Astrocyte (in vitro differentiated cells and primary cell): ENCODE data around the gene KIF21B. TPM values are rescaled to one million over a fixed set of nuclear protein-coding genes. Genes with fewer than 3 reads are reported as not detected.

Experiments used
- DNase-seq: peaks from one replicate; pipeline ENCODE4 v3.0.0-alpha.2; 2010; ENCODE audit warnings: low read depth
- FAIRE-seq: peaks from 2 replicates; lab custom pipeline; 2011; peaks lifted over from hg19 to GRCh38; lab: Jason Lieb, UNC
- H2AFZ ChIP-seq: 2 replicates; pipeline ENCODE4 v1.6.0; 2012; ENCODE audit warnings: low read depth, low read length, inconsistent platforms
- H3K27ac ChIP-seq: 2 replicates; pipeline ENCODE4 v1.5.1; 2011; ENCODE audit warnings: low read depth, low read length, inconsistent platforms
- H3K27me3 ChIP-seq: 2 replicates; pipeline ENCODE4 v1.6.0; 2011; ENCODE audit warnings: low read length, inconsistent platforms; ENCODE audit not compliant: insufficient read depth
- H3K36me3 ChIP-seq: 2 replicates; pipeline ENCODE4 v1.5.1; 2011; ENCODE audit warnings: low read length, inconsistent platforms; ENCODE audit not compliant: insufficient read depth
- H3K4me1 ChIP-seq: 2 replicates; pipeline ENCODE4 v1.5.1; 2011; ENCODE audit warnings: low read length, inconsistent platforms; ENCODE audit not compliant: insufficient read depth
- H3K4me2 ChIP-seq: 2 replicates; pipeline ENCODE4 v1.6.0; 2012; ENCODE audit warnings: low read length, inconsistent platforms
- H3K4me3 ChIP-seq: 2 replicates; pipeline ENCODE4 v1.5.1; 2011; ENCODE audit warnings: low read depth, mild to moderate bottlenecking, low read length, inconsistent platforms; ENCODE audit not compliant: insufficient read depth
- H3K79me2 ChIP-seq: 2 replicates; pipeline ENCODE4 v1.6.0; 2012; ENCODE audit warnings: mild to moderate bottlenecking, low read length, inconsistent platforms; ENCODE audit not compliant: insufficient read depth
- H3K9ac ChIP-seq: 2 replicates; pipeline ENCODE4 v1.6.0; 2012; ENCODE audit warnings: mild to moderate bottlenecking, low read length, inconsistent platforms
- H3K9me3 ChIP-seq: 2 replicates; pipeline ENCODE4 v1.5.1; 2012; ENCODE audit warnings: low read depth, mild to moderate bottlenecking, low read length, inconsistent platforms; ENCODE audit not compliant: insufficient read depth
- H4K20me1 ChIP-seq: 2 replicates; pipeline ENCODE4 v1.6.0; 2012; ENCODE audit warnings: low read length, inconsistent platforms; ENCODE audit not compliant: insufficient read depth
- H3K27ac Mint-ChIP-seq: one replicate; pipeline ENCODE4 v1.8.0; 2021; ENCODE audit warnings: mild to moderate bottlenecking, mixed read lengths; ENCODE audit not compliant: unreplicated experiment
- H3K27me3 Mint-ChIP-seq: one replicate; pipeline ENCODE4 v1.8.0; 2021; ENCODE audit warnings: low read depth, mixed read lengths; ENCODE audit not compliant: unreplicated experiment
- H3K36me3 Mint-ChIP-seq: one replicate; pipeline ENCODE4 v1.8.0; 2021; ENCODE audit warnings: low read depth, mixed read lengths; ENCODE audit not compliant: unreplicated experiment
- H3K4me1 Mint-ChIP-seq: one replicate; pipeline ENCODE4 v1.8.0; 2021; ENCODE audit warnings: low read depth, mixed read lengths; ENCODE audit not compliant: unreplicated experiment
- H3K4me3 Mint-ChIP-seq: one replicate; pipeline ENCODE4 v1.8.0; 2021; ENCODE audit warnings: mild to moderate bottlenecking, moderate library complexity, mixed read lengths; ENCODE audit not compliant: unreplicated experiment
- H3K9me3 Mint-ChIP-seq: one replicate; pipeline ENCODE4 v1.8.0; 2021; ENCODE audit warnings: mild to moderate bottlenecking, mixed read lengths; ENCODE audit not compliant: unreplicated experiment
- EZH2 ChIP-seq: IDR thresholded peaks from 2 replicates; pipeline ENCODE4 v1.6.1; 2012; ENCODE audit warnings: mild to moderate bottlenecking, low read length, inconsistent platforms; ENCODE audit not compliant: insufficient read depth
- total RNA-seq: library from RNA; stranded (reverse); gene quantifications from 2 replicates; pipeline ENCODE4 v1.2.1, GENCODE V29; 2021
- TF ChIP-seq, protein P1 (sequence below): IDR thresholded peaks from 2 replicates; pipeline ENCODE4 v1.5.1; 2011; ENCODE audit warnings: low read depth, mild to moderate bottlenecking, inconsistent platforms, low read length, moderate library complexity; ENCODE audit not compliant: insufficient read depth

KIF21B gene
- total RNA-seq, 1 donor from 2014 or later = 4.7 TPM

DNA sequence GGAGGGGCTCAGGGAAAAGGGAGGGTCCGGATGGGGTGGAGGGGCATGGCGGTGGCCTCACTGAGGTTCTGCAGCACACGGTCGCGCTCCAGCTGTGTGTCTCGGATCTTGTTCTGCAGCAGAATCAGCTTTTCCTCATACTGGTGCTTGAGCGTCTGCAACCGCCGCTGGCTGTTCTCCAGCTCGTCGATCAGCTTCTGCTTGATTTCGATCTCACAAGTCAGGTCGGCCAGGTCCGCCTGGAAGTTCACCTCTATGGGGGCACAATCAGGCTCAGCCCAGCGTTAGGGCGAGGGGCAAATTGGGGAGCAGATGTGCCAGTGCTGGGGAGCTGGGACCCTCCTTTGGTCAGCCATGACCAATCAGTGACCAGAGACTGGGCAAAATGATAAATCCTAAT lies 25.2 kb downstream of the KIF21B start:
- no peaks in the 10 kb centered on the region for H3K4me1 Mint-ChIP-seq
- H3K4me3 Mint-ChIP-seq = no peak overlapping the region
- H3K9me3 Mint-ChIP-seq = no peaks in the 10 kb centered on the region
- H3K27ac Mint-ChIP-seq = no peak overlapping the region
- FAIRE-seq = no peak
- H3K27me3 Mint-ChIP-seq = peaks cover 17% of the 10 kb centered on the region
- no peak overlapping the region for H3K4me2 ChIP-seq
- H3K9me3 ChIP-seq = no peaks in the 10 kb centered on the region
- no peak overlapping the region for H3K4me3 ChIP-seq
- H3K27ac ChIP-seq = no peak overlapping the region
- H2AFZ ChIP-seq = no peak overlapping the region
- no peak for DNase-seq
- H3K79me2 ChIP-seq = no peaks in the 10 kb centered on the region
- no peaks in the 10 kb centered on the region for H4K20me1 ChIP-seq
- no peaks in the 10 kb centered on the region for H3K4me1 ChIP-seq
- H3K36me3 Mint-ChIP-seq = peaks cover 24% of the 10 kb centered on the region
- H3K27me3 ChIP-seq = no peaks in the 10 kb centered on the region
- TF ChIP-seq, protein P1, sequence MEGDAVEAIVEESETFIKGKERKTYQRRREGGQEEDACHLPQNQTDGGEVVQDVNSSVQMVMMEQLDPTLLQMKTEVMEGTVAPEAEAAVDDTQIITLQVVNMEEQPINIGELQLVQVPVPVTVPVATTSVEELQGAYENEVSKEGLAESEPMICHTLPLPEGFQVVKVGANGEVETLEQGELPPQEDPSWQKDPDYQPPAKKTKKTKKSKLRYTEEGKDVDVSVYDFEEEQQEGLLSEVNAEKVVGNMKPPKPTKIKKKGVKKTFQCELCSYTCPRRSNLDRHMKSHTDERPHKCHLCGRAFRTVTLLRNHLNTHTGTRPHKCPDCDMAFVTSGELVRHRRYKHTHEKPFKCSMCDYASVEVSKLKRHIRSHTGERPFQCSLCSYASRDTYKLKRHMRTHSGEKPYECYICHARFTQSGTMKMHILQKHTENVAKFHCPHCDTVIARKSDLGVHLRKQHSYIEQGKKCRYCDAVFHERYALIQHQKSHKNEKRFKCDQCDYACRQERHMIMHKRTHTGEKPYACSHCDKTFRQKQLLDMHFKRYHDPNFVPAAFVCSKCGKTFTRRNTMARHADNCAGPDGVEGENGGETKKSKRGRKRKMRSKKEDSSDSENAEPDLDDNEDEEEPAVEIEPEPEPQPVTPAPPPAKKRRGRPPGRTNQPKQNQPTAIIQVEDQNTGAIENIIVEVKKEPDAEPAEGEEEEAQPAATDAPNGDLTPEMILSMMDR = no peak
- no peak for TF ChIP-seq EZH2
- peaks cover 2% of the 10 kb centered on the region for H3K36me3 ChIP-seq
- no peak overlapping the region for H3K9ac ChIP-seq

DNA sequence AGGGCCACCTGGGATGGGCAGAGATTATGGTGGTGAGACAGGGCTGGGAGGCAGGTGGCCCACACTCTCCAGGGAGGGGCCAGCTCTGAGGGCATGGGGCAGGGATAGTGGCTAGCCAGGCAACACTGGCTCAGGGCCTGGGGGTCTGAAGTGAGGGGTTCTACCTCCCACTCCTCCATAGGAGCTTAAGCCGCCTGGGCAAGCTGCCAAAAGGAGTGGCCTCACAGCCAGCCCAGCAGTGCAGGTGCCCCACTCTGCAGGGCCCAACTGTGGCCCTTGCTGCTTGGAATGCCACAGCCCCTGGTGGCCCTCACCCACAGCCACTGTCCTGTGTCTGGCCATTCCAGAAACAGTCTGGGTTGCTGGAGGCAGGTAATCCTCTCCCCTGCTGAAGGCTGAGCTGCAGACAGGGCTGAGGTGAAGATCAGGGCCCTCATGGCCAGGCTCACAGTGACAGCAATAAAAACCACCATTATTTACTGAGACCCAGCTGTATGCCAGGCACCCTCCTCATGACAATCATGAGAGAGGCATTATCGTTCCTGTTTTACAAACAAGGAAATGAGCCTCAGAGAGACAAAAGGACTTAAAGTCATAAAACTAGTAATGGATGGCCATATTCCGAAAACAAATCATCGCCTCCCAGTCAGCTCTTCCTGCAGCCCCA lies 31.0 kb downstream of the KIF21B start:
- Histone ChIP-seq H3K9ac (no peak overlapping the region), H3K4me1 (no peaks in the 10 kb centered on the region), H3K4me3 (no peak overlapping the region), H3K27ac (no peak overlapping the region), H3K9me3 (no peaks in the 10 kb centered on the region), H4K20me1 (no peaks in the 10 kb centered on the region), H2AFZ (no peak overlapping the region), H3K4me2 (no peak overlapping the region), H3K79me2 (no peaks in the 10 kb centered on the region), H3K36me3 (no peaks in the 10 kb centered on the region), H3K27me3 (no peaks in the 10 kb centered on the region)
- Mint-ChIP-seq H3K9me3 (no peaks in the 10 kb centered on the region), H3K27me3 (peaks cover 15% of the 10 kb centered on the region), H3K4me1 (no peaks in the 10 kb centered on the region), H3K4me3 (no peak overlapping the region), H3K36me3 (peaks cover 24% of the 10 kb centered on the region), H3K27ac (no peak overlapping the region)
- DNase-seq = no peak
- no peak for FAIRE-seq
- TF ChIP-seq, protein P1 = no peak
- no peak for TF ChIP-seq EZH2

DNA sequence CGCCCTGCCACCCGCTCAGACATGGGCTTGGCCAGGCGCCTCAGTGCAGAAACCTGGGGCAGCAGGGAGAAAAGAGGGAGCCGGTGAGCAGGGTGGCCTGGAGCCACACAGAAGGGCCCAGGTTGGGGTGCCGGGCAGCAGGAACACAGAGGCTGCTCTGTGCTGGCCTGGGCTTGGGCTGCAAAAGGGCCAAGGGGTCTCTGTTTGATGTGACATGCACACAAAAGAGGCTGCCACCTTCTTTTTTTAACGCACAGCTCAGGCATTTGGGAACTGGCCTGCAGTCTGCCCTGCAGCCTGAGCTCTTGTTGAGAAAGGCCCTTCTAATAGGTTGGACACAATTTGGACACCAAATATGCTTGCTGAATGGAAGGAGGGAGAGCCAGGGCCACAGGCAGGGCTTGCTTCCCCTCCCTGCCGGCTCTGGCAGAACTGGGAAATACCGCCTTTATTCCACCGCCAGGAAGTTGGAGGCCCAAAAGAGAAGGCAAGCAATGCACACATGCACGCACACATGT lies 32.4 kb downstream of the KIF21B start:
- H3K27me3 ChIP-seq = no peaks in the 10 kb centered on the region
- H3K79me2 ChIP-seq = no peaks in the 10 kb centered on the region
- H3K4me2 ChIP-seq = no peak overlapping the region
- H2AFZ ChIP-seq = no peak overlapping the region
- no peaks in the 10 kb centered on the region for H3K36me3 ChIP-seq
- FAIRE-seq = no peak
- no peak overlapping the region for H3K27ac Mint-ChIP-seq
- no peaks in the 10 kb centered on the region for H3K4me1 ChIP-seq
- peaks cover 21% of the 10 kb centered on the region for H3K36me3 Mint-ChIP-seq
- H3K9ac ChIP-seq = no peak overlapping the region
- peaks cover 6% of the 10 kb centered on the region for H3K27me3 Mint-ChIP-seq
- H3K9me3 Mint-ChIP-seq = no peaks in the 10 kb centered on the region
- no peak for TF ChIP-seq EZH2
- TF ChIP-seq, protein P1 = no peak
- no peaks in the 10 kb centered on the region for H4K20me1 ChIP-seq
- H3K4me1 Mint-ChIP-seq = no peaks in the 10 kb centered on the region
- no peak overlapping the region for H3K27ac ChIP-seq
- H3K4me3 ChIP-seq = no peak overlapping the region
- DNase-seq = no peak
- H3K9me3 ChIP-seq = no peaks in the 10 kb centered on the region
- no peak overlapping the region for H3K4me3 Mint-ChIP-seq
